ENCODE measurements around the gene SULT1A1.

GRCh38 chr16:28563218-28563617 lies 46.6 kb downstream of the SULT1A1 start:
- no peak for TF ChIP-seq GATA2 (IDR thresholded peaks at IDR 0.05; ENCODE audit: low read depth, low read length)
- no peak for TF ChIP-seq GATA3 (IDR thresholded peaks at IDR 0.05; ENCODE audit: low read depth, low read length)

Measured in SH-SY5Y (cell line).